Mucosa of descending colon (tissue), 3 donors: Measurements from ENCODE around the gene TBC1D1. TPM values are rescaled to one million over a fixed set of nuclear protein-coding genes. Genes with fewer than 3 reads are reported as not detected.

ENCODE experiments used
- ATAC-seq: fragments of 200-7000 bp; cut with Tn5 transposase; one replicate; pipeline ENCODE4 v1.9.1; 2020; ENCODE audit warnings: mild to moderate bottlenecking, moderate library complexity
- DNase-seq, 3 donors: peaks; one replicate each; pipeline ENCODE4 v3.0.0-alpha.2; 2020
- H3K36me3 ChIP-seq: fragments of 200-600 bp; one replicate; pipeline ENCODE4 v1.8.0; 2021; ENCODE audit warnings: low read depth, mild to moderate bottlenecking
- H3K4me1 ChIP-seq: fragments of 200-600 bp; one replicate; pipeline ENCODE4 v1.8.0; 2021; ENCODE audit warnings: low read depth, mild to moderate bottlenecking
- H3K4me3 ChIP-seq: fragments of 200-600 bp; one replicate; pipeline ENCODE4 v1.8.0; 2021; ENCODE audit warnings: mild to moderate bottlenecking
- H3K9me3 ChIP-seq: fragments of 200-600 bp; one replicate; pipeline ENCODE4 v1.8.0; 2021; ENCODE audit warnings: mild to moderate bottlenecking
- CTCF ChIP-seq: fragments of 200-600 bp; IDR thresholded peaks from one replicate; pipeline ENCODE4 v1.8.0; 2022; ENCODE audit warnings: antibody characterized with exemption, mild to moderate bottlenecking
- intact Hi-C, 2 donors: fragments of 100-400 bp; cut with DNase I in 1 of 2; cut with micrococcal nuclease in 1 of 2; formaldehyde crosslinking; loops; one replicate each; pipeline versions ENCODE4 v1.11.0 to v1.11.1; 2022; cut with DNase I, micrococcal nuclease
- total RNA-seq, 3 donors: library from RNA; stranded (reverse); fragmentation: NEBNext Ultra II Directional in 2 of 3; extraction: Animal tissue kit (Norgen Biotek cat#: 25700) in 2 of 3; gene quantifications; one replicate each; pipeline versions ENCODE4 v1.2.1 to v1.2.4, GENCODE V29; 2021 to 2023
- donor health status: DM: no; HTN: no; CAD: no; lungs with moderate emphysema.
- donor health status: DM: no; HTN: no; CAD: no.
- donor health status: DM: no; HTN: yes; CAD: no.

The TBC1D1 gene
- total RNA-seq, 3 donors from 2014 or later = 50.2 to 249 (median 71.6) TPM

GRCh38 chr4:38076153-38076669 lies 185.3 kb downstream of the TBC1D1 start:
- H3K36me3 ChIP-seq = peaks cover 3% of the 10 kb centered on the region
- intact Hi-C loops = loop anchor here in 1 of 2 donors (10.0 kb wide), 1 partner anchor 599 kb away; no protein-coding TSS in a partner anchor
- peaks cover 26% of the 10 kb centered on the region for H3K4me1 ChIP-seq
- DNase-seq (no peak), ATAC-seq (no peak)
- no peak overlapping the region for H3K4me3 ChIP-seq
- TF ChIP-seq CTCF = no peak
- no peaks in the 10 kb centered on the region for H3K9me3 ChIP-seq

- DNase-seq (no peak), ATAC-seq (no peak)
- H3K9me3 ChIP-seq = no peaks in the 10 kb centered on the region
- H3K4me3 ChIP-seq = no peak overlapping the region
- H3K36me3 ChIP-seq = peaks cover 3% of the 10 kb centered on the region
- no peak for TF ChIP-seq CTCF
- intact Hi-C loops = loop anchor here in 1 of 2 donors (10.0 kb wide), 1 partner anchor 597 kb away; no protein-coding TSS in a partner anchor
- H3K4me1 ChIP-seq = peaks cover 22% of the 10 kb centered on the region
These were observed 187.1 kb downstream of the TBC1D1 start for GRCh38 chr4:38077791-38078489.

GRCh38 chr4:38078590-38079421 lies 187.9 kb downstream of the TBC1D1 start:
- intact Hi-C loops = loop anchor here in 1 of 2 donors (10.0 kb wide), 1 partner anchor 596 kb away; no protein-coding TSS in a partner anchor
- ATAC-seq (peak; percentile 89), DNase-seq (peak in 1 of 3 donors; percentile 73)
- peaks cover 3% of the 10 kb centered on the region for H3K36me3 ChIP-seq
- no peak overlapping the region for H3K4me3 ChIP-seq
- no peaks in the 10 kb centered on the region for H3K9me3 ChIP-seq
- TF ChIP-seq CTCF = no peak
- peaks cover 22% of the 10 kb centered on the region for H3K4me1 ChIP-seq

- intact Hi-C loops = no loop called here
- Histone ChIP-seq H3K9me3 (no peaks in the 10 kb centered on the region), H3K4me3 (no peak overlapping the region), H3K4me1 (peaks cover 17% of the 10 kb centered on the region), H3K36me3 (peaks cover 3% of the 10 kb centered on the region)
- TF ChIP-seq CTCF = no peak
- DNase-seq = no peak
- ATAC-seq = no peak
These were observed 189.4 kb downstream of the TBC1D1 start for GRCh38 chr4:38080061-38080974.

- no peaks in the 10 kb centered on the region for H3K9me3 ChIP-seq
- ATAC-seq = no peak
- no peak overlapping the region for H3K4me3 ChIP-seq
- DNase-seq = no peak
- H3K36me3 ChIP-seq = peaks cover 3% of the 10 kb centered on the region
- peaks cover 23% of the 10 kb centered on the region for H3K4me1 ChIP-seq
- no peak for TF ChIP-seq CTCF
- intact Hi-C loops = no loop called here
These were observed 191.1 kb downstream of the TBC1D1 start for GRCh38 chr4:38082021-38082420.
